Loucy (cell line): ENCODE results near the gene SLC9A1.
A peak's percentile ranks its signal among the peaks of the same experiment; 100 is the strongest.

ENCODE experiments used
- H2AFZ ChIP-seq: fragments of 200-600 bp; sonication (generic); 2 replicates; pipeline ENCODE4 v1.6.0; 2016; ENCODE audit warnings: antibody characterized with exemption, mild to moderate bottlenecking, low read length, moderate library complexity
- H3F3A ChIP-seq: fragments of 200-600 bp; 2 replicates; pipeline ENCODE4 v1.6.0; 2016; ENCODE audit warnings: antibody characterized with exemption, low read depth, mild to moderate bottlenecking
- H3K27me3 ChIP-seq: fragments of 200-600 bp; sonication (generic); 2 replicates; pipeline ENCODE4 v1.6.1; 2014; ENCODE audit warnings: low read length, mild to moderate bottlenecking; ENCODE audit not compliant: insufficient read depth, poor library complexity, severe bottlenecking
- H3K36me3 ChIP-seq: fragments of 200-600 bp; sonication (generic); 2 replicates; pipeline ENCODE4 v1.6.1; 2016; ENCODE audit warnings: low read length; ENCODE audit not compliant: insufficient read depth
- H3K4me1 ChIP-seq: fragments of 200-600 bp; sonication (generic); 2 replicates; pipeline ENCODE4 v1.5.1; 2014; ENCODE audit warnings: low read length, mild to moderate bottlenecking; ENCODE audit not compliant: insufficient read depth, poor library complexity, severe bottlenecking
- H3K4me2 ChIP-seq: fragments of 200-600 bp; sonication (generic); 2 replicates; pipeline ENCODE4 v1.6.0; 2014; ENCODE audit warnings: antibody characterized with exemption, low read length, low read depth, mild to moderate bottlenecking; ENCODE audit not compliant: poor library complexity, severe bottlenecking
- H3K4me3 ChIP-seq: fragments of 200-600 bp; sonication (generic); 2 replicates; pipeline ENCODE4 v1.5.1; 2014; ENCODE audit warnings: low read length, mild to moderate bottlenecking, mixed read lengths; ENCODE audit not compliant: poor library complexity, severe bottlenecking
- H3K79me2 ChIP-seq: fragments of 200-600 bp; sonication (generic); 2 replicates; pipeline ENCODE4 v1.6.1; 2014; ENCODE audit warnings: low read length; ENCODE audit not compliant: insufficient read depth
- H3K9ac ChIP-seq: fragments of 200-600 bp; sonication (generic); 2 replicates; pipeline ENCODE4 v1.6.0; 2014; ENCODE audit warnings: mild to moderate bottlenecking, low read depth, low read length, moderate library complexity; ENCODE audit not compliant: poor library complexity, severe bottlenecking
- H3K9me2 ChIP-seq: fragments of 200-600 bp; sonication (generic); replicated peaks from 2 replicates; pipeline ENCODE4 v1.6.1; 2016; ENCODE audit warnings: low read depth, low read length, mixed read lengths
- H3K9me3 ChIP-seq: fragments of 200-600 bp; sonication (generic); 2 replicates; pipeline ENCODE4 v1.6.1; 2014; ENCODE audit warnings: mild to moderate bottlenecking, antibody characterized with exemption, low read length, low read depth; ENCODE audit not compliant: insufficient read depth
- H4K20me1 ChIP-seq: fragments of 200-600 bp; sonication (generic); 2 replicates; pipeline ENCODE4 v1.6.0; 2014; ENCODE audit warnings: antibody characterized with exemption, low read length, mild to moderate bottlenecking; ENCODE audit not compliant: insufficient read depth, poor library complexity, severe bottlenecking
- EZH2phosphoT487 ChIP-seq: fragments of 200-600 bp; IDR thresholded peaks from 2 replicates; pipeline ENCODE4 v1.6.1; 2018; ENCODE audit warnings: antibody characterized with exemption, mild to moderate bottlenecking, moderate library complexity, borderline replicate concordance
- TF ChIP-seq, protein P1 (sequence below): fragments of 200-600 bp; sonication (generic); conservative IDR thresholded peaks from 2 replicates; pipeline ENCODE4 v1.5.1; 2014; ENCODE audit warnings: mild to moderate bottlenecking, antibody characterized with exemption, low read length

The SLC9A1 gene

DNA sequence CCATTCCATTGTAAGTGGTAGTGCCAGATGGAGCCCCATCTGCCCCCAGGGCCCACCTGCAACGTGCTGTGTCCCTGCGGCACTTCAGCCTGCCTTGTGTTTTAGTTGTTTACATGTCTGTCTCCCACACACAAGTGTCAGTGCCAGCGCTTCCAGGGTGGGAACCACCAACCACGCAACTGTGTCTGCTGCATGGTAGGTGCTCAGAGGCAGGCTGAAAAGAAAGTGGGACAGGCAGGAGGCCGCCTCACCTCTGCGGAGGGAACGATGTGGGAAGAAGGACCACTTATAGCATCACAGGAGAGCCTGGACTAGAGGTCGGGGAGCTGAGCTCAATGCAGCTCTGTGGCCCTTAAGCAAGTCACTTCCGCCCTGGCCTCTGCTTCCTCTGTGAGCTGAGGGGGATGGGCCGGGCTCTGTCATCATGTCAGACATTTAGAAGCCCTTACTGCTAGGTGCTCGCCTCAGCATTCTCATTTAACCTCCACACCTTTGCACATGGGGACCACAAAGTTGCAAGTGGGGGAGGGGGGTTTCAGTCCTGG, 17.9 kb downstream of the SLC9A1 start:
- no peaks in the 10 kb centered on the region for H3K9me2 ChIP-seq
- H3K4me2 ChIP-seq: peak overlapping the region; percentile 77
- no peaks in the 10 kb centered on the region for H4K20me1 ChIP-seq
- no peaks in the 10 kb centered on the region for H3K27me3 ChIP-seq
- H3K4me3 ChIP-seq: peak overlapping the region; percentile 63
- H2AFZ ChIP-seq: 0 out of 2 replicates have a peak overlapping the region, but pooled peaks have one; percentile 18
- no peaks in the 10 kb centered on the region for H3K9me3 ChIP-seq
- TF ChIP-seq, protein P1, sequence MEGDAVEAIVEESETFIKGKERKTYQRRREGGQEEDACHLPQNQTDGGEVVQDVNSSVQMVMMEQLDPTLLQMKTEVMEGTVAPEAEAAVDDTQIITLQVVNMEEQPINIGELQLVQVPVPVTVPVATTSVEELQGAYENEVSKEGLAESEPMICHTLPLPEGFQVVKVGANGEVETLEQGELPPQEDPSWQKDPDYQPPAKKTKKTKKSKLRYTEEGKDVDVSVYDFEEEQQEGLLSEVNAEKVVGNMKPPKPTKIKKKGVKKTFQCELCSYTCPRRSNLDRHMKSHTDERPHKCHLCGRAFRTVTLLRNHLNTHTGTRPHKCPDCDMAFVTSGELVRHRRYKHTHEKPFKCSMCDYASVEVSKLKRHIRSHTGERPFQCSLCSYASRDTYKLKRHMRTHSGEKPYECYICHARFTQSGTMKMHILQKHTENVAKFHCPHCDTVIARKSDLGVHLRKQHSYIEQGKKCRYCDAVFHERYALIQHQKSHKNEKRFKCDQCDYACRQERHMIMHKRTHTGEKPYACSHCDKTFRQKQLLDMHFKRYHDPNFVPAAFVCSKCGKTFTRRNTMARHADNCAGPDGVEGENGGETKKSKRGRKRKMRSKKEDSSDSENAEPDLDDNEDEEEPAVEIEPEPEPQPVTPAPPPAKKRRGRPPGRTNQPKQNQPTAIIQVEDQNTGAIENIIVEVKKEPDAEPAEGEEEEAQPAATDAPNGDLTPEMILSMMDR: no peak
- H3F3A ChIP-seq: no peaks in the 10 kb centered on the region
- peaks cover 30% of the 10 kb centered on the region for H3K4me1 ChIP-seq
- H3K9ac ChIP-seq: peak overlapping the region; percentile 56
- no peaks in the 10 kb centered on the region; the same call in 1 of the 2 replicates for H3K36me3 ChIP-seq
- H3K79me2 ChIP-seq: peaks cover 51% of the 10 kb centered on the region; the same call in 1 of the 2 replicates

DNA sequence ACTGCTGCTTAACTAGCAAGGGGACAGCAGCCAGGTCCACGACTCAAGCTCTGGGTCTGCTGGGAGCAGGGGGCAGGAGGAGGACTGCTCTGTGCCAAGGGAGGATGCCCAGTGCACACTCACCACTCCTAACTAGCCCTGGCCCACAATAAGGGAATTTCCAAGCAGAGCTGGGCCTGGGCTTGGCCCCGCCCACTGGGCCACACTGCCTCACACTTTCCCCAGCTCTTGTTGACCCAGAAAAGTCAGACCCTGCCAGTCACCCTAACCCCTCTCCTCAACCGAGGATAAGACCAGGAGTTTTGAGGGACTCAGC, 18.7 kb downstream of the SLC9A1 start:
- Histone ChIP-seq H3K4me3 (no peak overlapping the region), H2AFZ (no peak overlapping the region), H3K36me3 (no peaks in the 10 kb centered on the region; the same call in 1 of the 2 replicates), H3K79me2 (peaks cover 42% of the 10 kb centered on the region; the same call in 1 of the 2 replicates), H3K9ac (peak overlapping the region; percentile 56), H3K9me2 (no peaks in the 10 kb centered on the region), H3K4me1 (peaks cover 23% of the 10 kb centered on the region), H3F3A (no peaks in the 10 kb centered on the region), H3K4me2 (peak overlapping the region; percentile 77), H4K20me1 (no peaks in the 10 kb centered on the region), H3K9me3 (no peaks in the 10 kb centered on the region), H3K27me3 (no peaks in the 10 kb centered on the region)
- TF ChIP-seq EZH2phosphoT487: no peak
- TF ChIP-seq, protein P1: no peak

DNA sequence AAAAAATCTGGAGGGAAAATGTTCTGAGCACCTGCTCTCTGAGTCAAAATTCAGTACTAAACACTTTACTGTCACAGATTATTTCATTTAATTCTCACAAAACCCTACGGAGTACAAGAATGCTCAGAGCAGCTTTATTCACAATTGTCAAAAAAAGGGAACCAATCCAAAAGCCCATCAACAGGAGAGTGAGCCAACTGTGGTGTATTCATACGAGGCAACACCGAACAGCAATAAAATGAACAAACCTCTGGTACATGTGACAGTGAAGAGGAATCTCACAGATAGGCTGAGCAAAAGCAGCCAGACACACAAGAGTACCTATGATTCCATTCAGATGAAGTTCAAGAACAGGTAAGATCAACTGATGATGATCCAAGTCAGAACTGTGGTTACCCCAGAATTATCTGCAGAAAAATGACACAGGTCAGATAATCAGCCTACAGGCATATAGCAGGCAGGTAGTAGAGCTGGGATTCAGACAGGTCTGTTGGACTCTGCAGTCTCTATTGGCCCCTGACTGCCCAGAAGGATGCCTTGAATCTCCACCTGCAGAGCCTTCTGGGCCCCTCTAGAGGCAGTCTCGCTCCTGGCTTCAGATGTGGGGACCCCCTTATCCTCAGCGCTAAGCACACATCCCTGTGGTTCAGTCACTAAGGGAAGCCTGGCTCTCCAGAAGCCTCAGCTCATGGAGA, 19.2 kb downstream of the SLC9A1 start:
- no peak overlapping the region for H3K4me2 ChIP-seq
- peaks cover 26% of the 10 kb centered on the region for H3K4me1 ChIP-seq
- TF ChIP-seq, protein P1: peak; percentile 54
- no peak for TF ChIP-seq EZH2phosphoT487
- no peak overlapping the region for H3K9ac ChIP-seq
- H2AFZ ChIP-seq: no peak overlapping the region
- no peaks in the 10 kb centered on the region for H3F3A ChIP-seq
- H3K9me3 ChIP-seq: no peaks in the 10 kb centered on the region
- no peaks in the 10 kb centered on the region for H4K20me1 ChIP-seq
- no peaks in the 10 kb centered on the region; the same call in 1 of the 2 replicates for H3K36me3 ChIP-seq
- no peaks in the 10 kb centered on the region for H3K27me3 ChIP-seq
- H3K79me2 ChIP-seq: peaks cover 37% of the 10 kb centered on the region; the same call in 1 of the 2 replicates
- no peaks in the 10 kb centered on the region for H3K9me2 ChIP-seq
- H3K4me3 ChIP-seq: no peak overlapping the region
